GM23248 (cell line): Measurements from ENCODE around the gene ANXA5. TPM values are rescaled to one million over a fixed set of nuclear protein-coding genes. Genes with fewer than 3 reads are reported as not detected.
"Not testable (repeated sequence)": the region's sequence is repeated elsewhere in the genome, so short reads cannot be mapped to it uniquely, and the experiment has no call there.

Source experiments
- DNase-seq: peaks from one replicate; pipeline ENCODE4 v3.0.0-alpha.2; 2015
- H2AFZ ChIP-seq: fragments of 200-600 bp; sonication (generic); 2 replicates; pipeline ENCODE4 v1.6.1; 2016; ENCODE audit warnings: antibody characterized with exemption
- H3F3A ChIP-seq: fragments of 200-600 bp; sonication (generic); 2 replicates; pipeline ENCODE4 v1.6.1; 2016; ENCODE audit warnings: mild to moderate bottlenecking, antibody characterized with exemption, mixed run types; ENCODE audit not compliant: insufficient read depth
- H3K27ac ChIP-seq: fragments of 200-600 bp; sonication (generic); 2 replicates; pipeline ENCODE4 v1.5.1; 2016; ENCODE audit warnings: mild to moderate bottlenecking
- H3K27me3 ChIP-seq: fragments of 200-600 bp; sonication (generic); replicated peaks from 2 replicates; pipeline ENCODE4 v1.6.1; 2016; ENCODE audit warnings: mild to moderate bottlenecking; ENCODE audit not compliant: insufficient read depth
- H3K36me3 ChIP-seq: fragments of 200-600 bp; sonication (generic); 2 replicates; pipeline ENCODE4 v1.6.1; 2016; ENCODE audit warnings: low read depth, mild to moderate bottlenecking
- H3K4me1 ChIP-seq: fragments of 200-600 bp; sonication (generic); 2 replicates; pipeline ENCODE4 v1.6.1; 2016; ENCODE audit warnings: mild to moderate bottlenecking; ENCODE audit not compliant: insufficient read depth
- H3K4me2 ChIP-seq: fragments of 200-600 bp; sonication (generic); one replicate; pipeline ENCODE4 v1.6.1; 2016; ENCODE audit warnings: mild to moderate bottlenecking; ENCODE audit not compliant: unreplicated experiment
- H3K4me3 ChIP-seq: fragments of 200-600 bp; sonication (generic); 2 replicates; pipeline ENCODE4 v1.5.1; 2016; ENCODE audit warnings: mild to moderate bottlenecking
- H3K79me2 ChIP-seq: fragments of 200-600 bp; sonication (generic); 2 replicates; pipeline ENCODE4 v1.6.1; 2016; ENCODE audit warnings: mild to moderate bottlenecking; ENCODE audit not compliant: insufficient read depth
- H3K9ac ChIP-seq: fragments of 200-600 bp; sonication (generic); 2 replicates; pipeline ENCODE4 v1.6.1; 2016; ENCODE audit warnings: mild to moderate bottlenecking
- H3K9me2 ChIP-seq: fragments of 200-600 bp; sonication (generic); 2 replicates; pipeline ENCODE4 v1.6.1; 2016; ENCODE audit warnings: mixed run types, mild to moderate bottlenecking, moderate library complexity; ENCODE audit not compliant: insufficient read depth
- H3K9me3 ChIP-seq: fragments of 200-600 bp; sonication (generic); one replicate; pipeline ENCODE4 v1.6.1; 2017; ENCODE audit warnings: low read depth
- H4K20me1 ChIP-seq: fragments of 200-600 bp; sonication (generic); 2 replicates; pipeline ENCODE4 v1.6.0; 2016; ENCODE audit not compliant: insufficient read depth
- EZH2 ChIP-seq: fragments of 200-600 bp; sonication (generic); IDR thresholded peaks from 2 replicates; pipeline ENCODE4 v1.6.1; 2018; ENCODE audit warnings: antibody characterized with exemption, mild to moderate bottlenecking; ENCODE audit not compliant: insufficient read depth, poor library complexity, severe bottlenecking
- EZH2phosphoT487 ChIP-seq: fragments of 200-600 bp; sonication (generic); IDR thresholded peaks from 2 replicates; pipeline ENCODE4 v1.6.1; 2018; ENCODE audit warnings: antibody characterized with exemption, moderate library complexity, mild to moderate bottlenecking, low read depth; ENCODE audit not compliant: insufficient read depth
- WGBS, 2 experiments: methylation state at CpG; one replicate each; pipeline ENCODE4 v1.1.6; 2015 to 2017; ENCODE audit warnings: low lambda C conversion rate in 2 of 2, low coverage in 1 of 2; ENCODE audit errors: missing lambda C conversion rate in 2 of 2; 5-methylcytosine and 5-hydroxymethylcytosine counted together
- in situ Hi-C: fragments of 300-500 bp; cut with MboI; formaldehyde crosslinking; loops from 2 replicates; pipeline ENCODE4 v1.15.0; 2020
- polyA plus RNA-seq: library from polyadenylated mRNA; unstranded; fragments of >200 nt; fragmentation: Nextera tagmentation; extraction: Ambion mirVana; gene quantifications from 2 replicates; pipeline ENCODE4 v1.2.1, GENCODE V29; 2016
- total RNA-seq: library from RNA; depleted of rRNA; stranded (reverse); fragments of >200 nt; shearing (Covaris generic); gene quantifications from 2 replicates; pipeline ENCODE4 v1.2.3, GENCODE V29; 2014

The ANXA5 gene
- total and polyA plus RNA-seq, 2 experiments from 2014 or later, result 1,082 to 1,730 TPM

DNA sequence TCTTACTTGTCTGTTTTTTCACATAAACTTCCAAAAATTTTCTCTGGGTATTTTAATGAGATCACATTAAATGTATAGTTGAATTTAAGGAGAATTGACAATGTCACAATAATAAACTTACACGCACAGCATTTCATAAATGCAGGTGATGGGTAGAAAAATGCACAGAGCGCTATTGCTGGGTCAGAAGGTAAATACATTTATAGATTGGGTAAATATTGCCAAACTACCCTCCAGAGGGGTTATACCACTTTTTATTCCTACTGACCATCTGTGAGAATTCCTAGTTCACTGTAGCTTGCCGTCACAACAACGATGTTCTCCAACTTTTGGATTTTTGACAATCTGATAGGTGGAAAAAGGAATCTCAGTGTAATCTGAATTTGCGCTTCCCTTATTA, 34.6 kb downstream of the ANXA5 start:
- Histone ChIP-seq H3K9me3 (no peaks in the 10 kb centered on the region), H2AFZ (no peak overlapping the region), H3F3A (peaks cover 43% of the 10 kb centered on the region), H3K9me2 (no peaks in the 10 kb centered on the region), H3K4me2 (no peak overlapping the region), H4K20me1 (no peaks in the 10 kb centered on the region), H3K9ac (no peak overlapping the region), H3K27me3 (no peaks in the 10 kb centered on the region), H3K4me1 (peaks cover 2% of the 10 kb centered on the region), H3K36me3 (peaks cover 22% of the 10 kb centered on the region), H3K79me2 (no peaks in the 10 kb centered on the region), H3K27ac (no peak overlapping the region), H3K4me3 (no peak overlapping the region)
- TF ChIP-seq EZH2phosphoT487 (no peak), EZH2 (no peak)
- DNase-seq, result no peak
- in situ Hi-C loops, result no loop called here
- WGBS, 2 experiments, result 88 to 92% methylated on average over 5 of the region's 5 CpGs

GRCh38 chr4:121660175-121660933, 36.4 kb downstream of the ANXA5 start:
- in situ Hi-C loops, H3K27me3 ChIP-seq, DNase-seq, H2AFZ ChIP-seq, H3K9ac ChIP-seq, H3K36me3 ChIP-seq, H3K4me2 ChIP-seq, H3K4me3 ChIP-seq, H3K27ac ChIP-seq, H3K79me2 ChIP-seq, H3K9me3 ChIP-seq, H3K4me1 ChIP-seq, H4K20me1 ChIP-seq, H3K9me2 ChIP-seq: not testable (repeated sequence)
- 97% methylated on average over 10 of the region's 10 CpGs for WGBS, 2 experiments
- H3F3A ChIP-seq, result peaks cover 32% of the 10 kb centered on the region

GRCh38 chr4:121658125-121658524, 38.7 kb downstream of the ANXA5 start:
- Histone ChIP-seq H3K9me2 (no peaks in the 10 kb centered on the region), H3K4me3 (no peak overlapping the region), H3K9me3 (no peaks in the 10 kb centered on the region), H3K27ac (no peak overlapping the region), H3K4me1 (no peaks in the 10 kb centered on the region), H3F3A (peaks cover 11% of the 10 kb centered on the region), H2AFZ (no peak overlapping the region), H3K36me3 (no peaks in the 10 kb centered on the region; the same call in 1 of the 2 replicates), H3K4me2 (no peak overlapping the region), H4K20me1 (no peaks in the 10 kb centered on the region), H3K27me3 (no peaks in the 10 kb centered on the region), H3K9ac (no peak overlapping the region), H3K79me2 (no peaks in the 10 kb centered on the region)
- in situ Hi-C loops, result loop anchor here (10.0 kb wide), 1 partner anchor 283 kb away; no protein-coding TSS in a partner anchor
- WGBS, 2 experiments, result 100% methylated on average over 1 of the region's 1 CpG
- TF ChIP-seq EZH2phosphoT487, result no peak
- TF ChIP-seq EZH2, result no peak
- DNase-seq, result no peak

DNA sequence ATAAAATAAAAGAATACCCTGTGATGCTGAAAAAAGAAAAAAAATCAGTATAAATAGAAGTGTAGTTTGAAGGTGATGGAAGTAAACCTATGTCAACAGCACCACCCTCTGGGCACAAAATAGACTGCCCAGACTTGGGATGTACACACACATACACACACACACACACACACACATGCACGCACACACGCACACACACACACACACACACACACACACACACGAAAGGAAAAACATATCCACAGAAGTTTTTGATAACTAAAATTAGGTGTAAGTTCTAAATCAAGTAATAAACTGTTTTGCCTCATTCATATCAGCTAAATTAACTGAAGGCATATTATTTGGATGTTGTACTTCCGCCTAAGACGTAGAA, 40.5 kb downstream of the ANXA5 start:
- Histone ChIP-seq H3F3A (peaks cover 8% of the 10 kb centered on the region; the same call in 1 of the 2 replicates), H3K9me2 (no peaks in the 10 kb centered on the region), H3K4me2 (no peak overlapping the region), H3K27ac (no peak overlapping the region), H3K9me3 (no peaks in the 10 kb centered on the region), H3K36me3 (no peaks in the 10 kb centered on the region), H2AFZ (no peak overlapping the region), H3K4me3 (no peak overlapping the region), H3K9ac (no peak overlapping the region), H3K27me3 (no peaks in the 10 kb centered on the region), H3K4me1 (no peaks in the 10 kb centered on the region), H4K20me1 (no peaks in the 10 kb centered on the region), H3K79me2 (no peaks in the 10 kb centered on the region)
- DNase-seq, result peak; percentile 69
- in situ Hi-C loops, result loop anchor here (10.0 kb wide), 1 partner anchor 281 kb away; no protein-coding TSS in a partner anchor
- no peak for TF ChIP-seq EZH2
- no peak for TF ChIP-seq EZH2phosphoT487
- 47 to 52% methylated on average over 5 of the region's 5 CpGs for WGBS, 2 experiments
